GM23338 (cell line): ENCODE data around the gene LCOR.

Experiments
- EZH2 ChIP-seq: fragments of 200-600 bp; sonication (generic); IDR thresholded peaks from one replicate; pipeline ENCODE4 v1.8.0; 2017; ENCODE audit warnings: antibody characterized with exemption, mild to moderate bottlenecking, low read depth; ENCODE audit not compliant: unreplicated experiment
- EZH2phosphoT487 ChIP-seq: fragments of 200-600 bp; sonication (generic); IDR thresholded peaks from one replicate; pipeline ENCODE4 v1.8.1; 2018; ENCODE audit warnings: antibody characterized with exemption; ENCODE audit not compliant: unreplicated experiment
- JUNB ChIP-seq: IDR thresholded peaks from one replicate; pipeline ENCODE4 v1.6.1; 2016; ENCODE audit warnings: antibody characterized with exemption; ENCODE audit not compliant: unreplicated experiment
- POLR2AphosphoS5 ChIP-seq: IDR thresholded peaks from 2 replicates; pipeline ENCODE4 v1.6.1; 2016; ENCODE audit warnings: antibody characterized with exemption, low read depth
- ZNF114 ChIP-seq: fragments of 250-450 bp; sonication (Bioruptor Pico); IDR thresholded peaks from 2 replicates; pipeline ENCODE4 v1.5.0; 2020; ENCODE audit warnings: mild to moderate bottlenecking, moderate library complexity
- TF ChIP-seq, protein P1 (sequence below), 2 experiments: fragments of 200-600 bp in 1 of 2; sonication (generic) in 1 of 2; conservative IDR thresholded peaks; 2 replicates each; pipeline versions ENCODE4 v1.5.1 to v1.6.1; 2016 to 2017; ENCODE audit warnings: antibody characterized with exemption in 2 of 2, low read depth in 2 of 2, mild to moderate bottlenecking in 2 of 2, moderate library complexity in 1 of 2

DNA sequence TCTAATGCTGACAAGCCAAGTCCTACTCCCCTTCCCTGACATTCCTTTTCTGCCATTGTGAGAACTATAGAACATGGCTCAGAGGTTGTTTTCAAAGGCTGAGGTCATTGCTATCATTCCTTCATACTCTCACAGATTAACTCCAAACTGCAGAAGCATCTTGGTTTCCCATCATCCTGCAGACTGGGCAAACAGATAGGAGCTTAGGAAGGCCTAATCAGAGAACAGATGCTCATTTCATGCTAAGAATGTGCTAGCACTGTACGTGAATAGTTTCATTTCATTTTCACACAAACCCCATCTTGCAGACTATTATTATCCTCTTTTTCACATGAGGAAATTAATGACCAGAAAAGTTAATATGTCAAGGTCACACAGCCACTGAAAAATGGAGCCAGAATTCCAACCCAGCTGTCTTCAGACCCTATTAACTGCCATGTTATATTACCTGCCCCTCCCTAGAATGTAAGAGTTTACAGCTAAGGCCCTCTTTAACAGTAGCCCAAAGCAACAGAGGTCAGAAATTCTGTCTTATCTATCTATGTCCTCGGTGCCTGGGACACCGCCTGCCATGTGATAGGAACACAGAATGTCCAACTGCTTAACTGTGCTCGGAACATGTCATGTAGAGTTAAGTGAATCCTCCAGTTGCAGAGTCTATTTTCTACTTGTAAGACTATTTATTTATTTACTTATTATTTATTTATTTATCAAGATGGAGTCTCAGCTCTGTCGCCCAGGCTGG lies 2.9 kb upstream of the LCOR start:
- TF ChIP-seq ZNF114 (CRISPR knock-in tag) (no peak), EZH2 (no peak), JUNB (no peak), EZH2phosphoT487 (no peak), POLR2AphosphoS5 (no peak)
- TF ChIP-seq, protein P1, sequence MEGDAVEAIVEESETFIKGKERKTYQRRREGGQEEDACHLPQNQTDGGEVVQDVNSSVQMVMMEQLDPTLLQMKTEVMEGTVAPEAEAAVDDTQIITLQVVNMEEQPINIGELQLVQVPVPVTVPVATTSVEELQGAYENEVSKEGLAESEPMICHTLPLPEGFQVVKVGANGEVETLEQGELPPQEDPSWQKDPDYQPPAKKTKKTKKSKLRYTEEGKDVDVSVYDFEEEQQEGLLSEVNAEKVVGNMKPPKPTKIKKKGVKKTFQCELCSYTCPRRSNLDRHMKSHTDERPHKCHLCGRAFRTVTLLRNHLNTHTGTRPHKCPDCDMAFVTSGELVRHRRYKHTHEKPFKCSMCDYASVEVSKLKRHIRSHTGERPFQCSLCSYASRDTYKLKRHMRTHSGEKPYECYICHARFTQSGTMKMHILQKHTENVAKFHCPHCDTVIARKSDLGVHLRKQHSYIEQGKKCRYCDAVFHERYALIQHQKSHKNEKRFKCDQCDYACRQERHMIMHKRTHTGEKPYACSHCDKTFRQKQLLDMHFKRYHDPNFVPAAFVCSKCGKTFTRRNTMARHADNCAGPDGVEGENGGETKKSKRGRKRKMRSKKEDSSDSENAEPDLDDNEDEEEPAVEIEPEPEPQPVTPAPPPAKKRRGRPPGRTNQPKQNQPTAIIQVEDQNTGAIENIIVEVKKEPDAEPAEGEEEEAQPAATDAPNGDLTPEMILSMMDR (conservative IDR thresholded peaks at IDR 0.05; ENCODE audit: low read depth in 2 of 2): no peak
